SU-DHL-6 (cell line): ENCODE measurements around the gene SMAD3.

ENCODE experiments used
- H2AFZ ChIP-seq: fragments of 200-600 bp; sonication (generic); 2 replicates; pipeline ENCODE4 v1.6.1; 2014; ENCODE audit warnings: low read depth, mild to moderate bottlenecking, moderate library complexity, mixed read lengths, antibody characterized with exemption, low read length; ENCODE audit not compliant: severe bottlenecking
- H3F3A ChIP-seq: fragments of 200-600 bp; shearing (Covaris generic); 2 replicates; pipeline ENCODE4 v1.6.0; 2016; ENCODE audit warnings: antibody characterized with exemption, mild to moderate bottlenecking; ENCODE audit not compliant: insufficient read depth
- H3K27ac ChIP-seq: fragments of 200-600 bp; sonication (generic); 2 replicates; pipeline ENCODE4 v1.5.1; 2016; ENCODE audit warnings: low read depth, mild to moderate bottlenecking, low read length, moderate library complexity, mixed read lengths
- H3K27me3 ChIP-seq: fragments of 200-600 bp; sonication (generic), shearing (Covaris generic); 2 replicates; pipeline ENCODE4 v1.6.0; 2014; ENCODE audit warnings: mild to moderate bottlenecking, low read length
- H3K36me3 ChIP-seq: fragments of 200-600 bp; sonication (generic); 2 replicates; pipeline ENCODE4 v1.6.1; 2014; ENCODE audit warnings: mild to moderate bottlenecking, low read length, mixed read lengths
- H3K4me2 ChIP-seq: fragments of 300-600, 200-600 bp; shearing (Covaris generic), sonication (generic); 2 replicates; pipeline ENCODE4 v1.6.0; 2014; ENCODE audit warnings: low read length, low read depth, mild to moderate bottlenecking; ENCODE audit not compliant: poor library complexity, severe bottlenecking
- H3K4me3 ChIP-seq: fragments of 200-600 bp; sonication (generic); 2 replicates; pipeline ENCODE4 v1.5.1; 2014; ENCODE audit warnings: antibody characterized with exemption, low read length, mild to moderate bottlenecking, mixed read lengths; ENCODE audit not compliant: insufficient read depth, poor library complexity, severe bottlenecking
- H3K79me2 ChIP-seq: fragments of 200-600 bp; sonication (generic); 2 replicates; pipeline ENCODE4 v1.6.1; 2014; ENCODE audit warnings: mild to moderate bottlenecking, low read length, moderate library complexity; ENCODE audit not compliant: insufficient read depth
- H3K9ac ChIP-seq: fragments of 200-600 bp; sonication (generic); 2 replicates; pipeline ENCODE4 v1.7.0; 2014; ENCODE audit warnings: mild to moderate bottlenecking, low read length
- H3K9me2 ChIP-seq: fragments of 200-600 bp; sonication (generic); replicated peaks from 2 replicates; pipeline ENCODE4 v1.6.1; 2014; ENCODE audit warnings: low read length; ENCODE audit not compliant: insufficient read depth
- H3K9me3 ChIP-seq: fragments of 200-600 bp; sonication (generic); 2 replicates; pipeline ENCODE4 v1.6.1; 2014; ENCODE audit warnings: low read length, mixed read lengths; ENCODE audit not compliant: insufficient read depth
- H4K20me1 ChIP-seq: fragments of 200-600 bp; sonication (generic); 2 replicates; pipeline ENCODE4 v1.6.1; 2014; ENCODE audit warnings: low read depth, mild to moderate bottlenecking, antibody characterized with exemption, low read length, moderate library complexity, mixed read lengths
- EZH2phosphoT487 ChIP-seq: fragments of 200-600 bp; sonication (generic), shearing (Covaris generic); conservative IDR thresholded peaks from 2 replicates; pipeline ENCODE4 v1.6.1; 2018; ENCODE audit warnings: mild to moderate bottlenecking, antibody characterized with exemption, low read length, moderate library complexity, mixed read lengths
- TF ChIP-seq, protein P1 (sequence below): fragments of 200-600 bp; sonication (generic); IDR thresholded peaks from one replicate; pipeline ENCODE4 v1.5.1; 2017; ENCODE audit warnings: antibody characterized with exemption, mild to moderate bottlenecking, low read length, moderate library complexity; ENCODE audit not compliant: insufficient read depth, poor library complexity, severe bottlenecking

The SMAD3 gene

DNA sequence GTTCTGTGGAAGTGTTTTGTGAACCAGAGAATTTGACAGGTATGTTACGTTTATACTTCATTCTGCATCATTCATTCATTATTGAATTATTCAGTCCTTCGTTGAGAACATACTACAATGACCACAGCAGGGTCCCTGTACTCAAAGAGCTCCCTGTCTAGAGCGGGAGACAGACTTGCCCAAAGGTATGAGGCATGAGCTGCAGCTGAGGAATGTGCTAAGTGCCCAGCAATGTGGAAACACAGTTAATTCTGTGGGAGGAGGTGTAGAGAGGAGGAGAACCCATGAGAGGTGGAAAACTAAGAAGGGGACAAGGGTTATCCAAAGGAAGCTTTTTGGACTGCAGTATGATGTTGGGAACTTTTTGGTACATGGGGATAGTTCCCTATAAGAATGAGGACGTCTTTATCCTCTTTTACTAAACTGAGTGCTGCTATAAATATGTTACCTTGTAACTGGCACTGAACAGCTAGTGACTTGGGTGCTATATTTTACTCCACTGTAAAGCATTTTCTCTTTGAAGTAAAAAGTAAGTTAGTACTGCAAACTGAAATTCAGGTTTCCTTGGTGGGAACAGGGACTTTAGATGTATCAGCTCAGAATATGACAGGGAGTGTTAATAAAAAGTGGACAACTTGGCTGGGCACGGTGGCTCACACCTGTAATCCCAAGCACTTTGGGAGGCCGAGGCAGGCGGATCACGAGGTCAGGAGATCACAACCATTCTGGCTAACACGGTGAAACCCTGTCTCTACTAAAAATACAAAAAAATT, 5.7 kb downstream of the SMAD3 start:
- TF ChIP-seq, protein P1, sequence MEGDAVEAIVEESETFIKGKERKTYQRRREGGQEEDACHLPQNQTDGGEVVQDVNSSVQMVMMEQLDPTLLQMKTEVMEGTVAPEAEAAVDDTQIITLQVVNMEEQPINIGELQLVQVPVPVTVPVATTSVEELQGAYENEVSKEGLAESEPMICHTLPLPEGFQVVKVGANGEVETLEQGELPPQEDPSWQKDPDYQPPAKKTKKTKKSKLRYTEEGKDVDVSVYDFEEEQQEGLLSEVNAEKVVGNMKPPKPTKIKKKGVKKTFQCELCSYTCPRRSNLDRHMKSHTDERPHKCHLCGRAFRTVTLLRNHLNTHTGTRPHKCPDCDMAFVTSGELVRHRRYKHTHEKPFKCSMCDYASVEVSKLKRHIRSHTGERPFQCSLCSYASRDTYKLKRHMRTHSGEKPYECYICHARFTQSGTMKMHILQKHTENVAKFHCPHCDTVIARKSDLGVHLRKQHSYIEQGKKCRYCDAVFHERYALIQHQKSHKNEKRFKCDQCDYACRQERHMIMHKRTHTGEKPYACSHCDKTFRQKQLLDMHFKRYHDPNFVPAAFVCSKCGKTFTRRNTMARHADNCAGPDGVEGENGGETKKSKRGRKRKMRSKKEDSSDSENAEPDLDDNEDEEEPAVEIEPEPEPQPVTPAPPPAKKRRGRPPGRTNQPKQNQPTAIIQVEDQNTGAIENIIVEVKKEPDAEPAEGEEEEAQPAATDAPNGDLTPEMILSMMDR, result no peak
- TF ChIP-seq EZH2phosphoT487, result no peak
- no peaks in the 10 kb centered on the region for H3K9me2 ChIP-seq
- H3K9ac ChIP-seq, result no peak overlapping the region
- H3F3A ChIP-seq, result peaks cover 30% of the 10 kb centered on the region
- H4K20me1 ChIP-seq, result no peaks in the 10 kb centered on the region; the same call in 1 of the 2 replicates
- no peak overlapping the region for H3K4me2 ChIP-seq
- H3K9me3 ChIP-seq, result no peaks in the 10 kb centered on the region
- no peaks in the 10 kb centered on the region for H3K27me3 ChIP-seq
- H3K36me3 ChIP-seq, result no peaks in the 10 kb centered on the region
- H3K79me2 ChIP-seq, result peaks cover 66% of the 10 kb centered on the region
- no peak overlapping the region for H3K4me3 ChIP-seq
- no peak overlapping the region for H3K27ac ChIP-seq
- H2AFZ ChIP-seq, result no peak overlapping the region

DNA sequence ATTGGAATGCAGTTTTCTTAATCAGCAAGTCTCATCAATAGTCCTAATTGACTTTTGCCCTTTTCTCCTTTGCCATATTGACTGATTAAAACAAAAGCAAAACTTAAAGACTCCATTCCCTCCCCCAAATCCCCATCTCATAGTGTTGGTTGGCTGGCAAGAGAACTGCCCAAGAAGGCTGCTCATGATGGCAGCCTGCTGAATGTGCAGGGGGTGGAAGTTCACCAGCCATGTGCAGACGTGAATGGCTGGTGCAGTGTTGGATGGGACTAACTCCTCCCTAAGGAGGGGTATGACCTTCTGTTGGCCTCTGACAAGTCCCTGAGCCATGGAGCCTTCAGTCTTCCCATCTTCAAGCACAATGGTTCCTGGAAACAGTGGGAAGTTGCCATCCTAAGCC, 7.0 kb downstream of the SMAD3 start:
- no peak overlapping the region for H3K4me2 ChIP-seq
- peaks cover 59% of the 10 kb centered on the region for H3K79me2 ChIP-seq
- TF ChIP-seq EZH2phosphoT487, result no peak
- TF ChIP-seq, protein P1, result no peak
- no peaks in the 10 kb centered on the region for H3K9me3 ChIP-seq
- no peak overlapping the region for H3K4me3 ChIP-seq
- H3K36me3 ChIP-seq, result no peaks in the 10 kb centered on the region
- H3K27ac ChIP-seq, result peak overlapping the region; percentile 54
- H3F3A ChIP-seq, result peaks cover 38% of the 10 kb centered on the region
- H4K20me1 ChIP-seq, result no peaks in the 10 kb centered on the region; the same call in 1 of the 2 replicates
- H2AFZ ChIP-seq, result no peak overlapping the region
- H3K27me3 ChIP-seq, result no peaks in the 10 kb centered on the region
- H3K9me2 ChIP-seq, result no peaks in the 10 kb centered on the region
- no peak overlapping the region for H3K9ac ChIP-seq

DNA sequence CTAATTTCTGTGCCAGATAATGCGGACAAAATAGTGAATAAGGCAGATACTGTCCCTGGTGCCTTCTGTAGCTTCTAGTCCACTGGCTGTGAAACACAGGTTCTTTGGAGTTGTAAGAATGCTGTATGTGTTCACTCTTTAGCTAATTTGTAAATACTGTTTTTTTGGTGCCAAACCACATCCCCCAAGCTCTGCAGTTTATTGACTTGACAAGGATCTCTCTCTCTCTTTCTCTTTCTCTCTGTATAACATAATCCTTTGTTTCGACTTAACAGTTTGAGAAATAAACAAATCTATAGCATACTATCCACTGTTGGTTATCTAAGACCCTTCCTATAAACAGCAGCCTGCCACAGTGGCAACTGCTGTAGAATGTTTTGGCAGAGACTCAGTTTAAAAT, 7.6 kb downstream of the SMAD3 start:
- no peaks in the 10 kb centered on the region for H3K36me3 ChIP-seq

More for the DNA sequence above, 7.6 kb downstream of the SMAD3 start:
- H3K9me3 ChIP-seq, result no peaks in the 10 kb centered on the region
- H3K9me2 ChIP-seq, result no peaks in the 10 kb centered on the region
- H3K27me3 ChIP-seq, result no peaks in the 10 kb centered on the region
- no peaks in the 10 kb centered on the region for H4K20me1 ChIP-seq
- peaks cover 35% of the 10 kb centered on the region for H3F3A ChIP-seq
- peaks cover 55% of the 10 kb centered on the region for H3K79me2 ChIP-seq
- no peak overlapping the region for H2AFZ ChIP-seq
- no peak for TF ChIP-seq EZH2phosphoT487
- TF ChIP-seq, protein P1, result no peak
- peak overlapping the region; percentile 2 for H3K4me2 ChIP-seq
- H3K27ac ChIP-seq, result peak overlapping the region; percentile 54
- H3K4me3 ChIP-seq, result no peak overlapping the region
- H3K9ac ChIP-seq, result no peak overlapping the region
